ENCODE measurements around the gene PCID2.

Gene PCID2

GRCh38 chr13:113159701-113160100 is 48.8 kb downstream of the PCID2 start:
- H3K23ac ChIP-seq (ENCODE audit: low read length), result no peak overlapping the region
- H3K36me3 ChIP-seq (ENCODE audit: control insufficient read depth, insufficient read depth, low read length), result no peaks in the 10 kb centered on the region
- H4K5ac ChIP-seq (ENCODE audit: low read length), result no peak overlapping the region
- no peak overlapping the region for H3K18ac ChIP-seq (ENCODE audit: low read length)
- H3K27ac ChIP-seq (ENCODE audit: low read depth, low read length), result no peak overlapping the region
- no peaks in the 10 kb centered on the region for H3K79me2 ChIP-seq (ENCODE audit: control insufficient read depth, insufficient read depth, low read length)
- no peak overlapping the region for H3K4me3 ChIP-seq (ENCODE audit: low read length)
- H3K56ac ChIP-seq (ENCODE audit: low read length), result no peak overlapping the region
- peaks cover 4% of the 10 kb centered on the region for H3K4me1 ChIP-seq (ENCODE audit: control insufficient read depth, low read depth, low read length)
- H3K79me1 ChIP-seq (ENCODE audit: low read length), result no peaks in the 10 kb centered on the region
- no CpG with 5 or more reads among the region's 20 CpGs for WGBS (ENCODE audit: extremely low coverage, insufficient coverage, low lambda C conversion rate)
- no peak overlapping the region for H3K9ac ChIP-seq (ENCODE audit: low read length)
- H3K27me3 ChIP-seq (ENCODE audit: insufficient read depth, low read length, poor library complexity), result no peaks in the 10 kb centered on the region
- H3K4ac ChIP-seq (ENCODE audit: low read depth, low read length), result no peak overlapping the region
- no peak for DNase-seq
- no peak overlapping the region for H2AK5ac ChIP-seq (ENCODE audit: low read length)
- H2BK120ac ChIP-seq (ENCODE audit: low read depth, low read length), result no peak overlapping the region
- H2BK15ac ChIP-seq (replicated peaks; ENCODE audit: low read depth), result no peak overlapping the region
- no peak overlapping the region for H4K8ac ChIP-seq (ENCODE audit: low read depth, low read length)
- H2BK5ac ChIP-seq (ENCODE audit: low read length), result no peak overlapping the region
- no peak overlapping the region for H3K4me2 ChIP-seq (ENCODE audit: low read length)

GRCh38 chr13:113158946-113159345 is 49.5 kb downstream of the PCID2 start:
- Histone ChIP-seq H3K4me1 (ENCODE audit: control insufficient read depth, low read depth, low read length) (peaks cover 4% of the 10 kb centered on the region), H3K79me1 (ENCODE audit: low read length) (no peaks in the 10 kb centered on the region), H2BK15ac (replicated peaks; ENCODE audit: low read depth) (no peak overlapping the region), H3K9ac (ENCODE audit: low read length) (no peak overlapping the region), H3K79me2 (ENCODE audit: control insufficient read depth, insufficient read depth, low read length) (no peaks in the 10 kb centered on the region), H2BK5ac (ENCODE audit: low read length) (no peak overlapping the region), H3K4me3 (ENCODE audit: low read length) (no peak overlapping the region), H4K8ac (ENCODE audit: low read depth, low read length) (no peak overlapping the region), H3K36me3 (ENCODE audit: control insufficient read depth, insufficient read depth, low read length) (no peaks in the 10 kb centered on the region), H2AK5ac (ENCODE audit: low read length) (no peak overlapping the region), H3K18ac (ENCODE audit: low read length) (no peak overlapping the region), H3K27me3 (ENCODE audit: insufficient read depth, low read length, poor library complexity) (no peaks in the 10 kb centered on the region), H3K4ac (ENCODE audit: low read depth, low read length) (no peak overlapping the region), H3K56ac (ENCODE audit: low read length) (no peak overlapping the region), H4K5ac (ENCODE audit: low read length) (no peak overlapping the region), H3K27ac (ENCODE audit: low read depth, low read length) (no peak overlapping the region), H3K4me2 (ENCODE audit: low read length) (no peak overlapping the region), H3K23ac (ENCODE audit: low read length) (no peak overlapping the region), H2BK120ac (ENCODE audit: low read depth, low read length) (no peak overlapping the region)
- no peak for DNase-seq
- WGBS (ENCODE audit: extremely low coverage, insufficient coverage, low lambda C conversion rate), result no CpG with 5 or more reads among the region's 7 CpGs

GRCh38 chr13:113157929-113158747 is 50.3 kb downstream of the PCID2 start, which contains the start of gene PROZ:
PROZ (plus strand) TSS chr13:113158648; CDS start chr13:113158661, 13 bp downstream.
- Histone ChIP-seq H3K4me3 (ENCODE audit: low read length) (no peak within 1 kb of the TSS), H3K23ac (ENCODE audit: low read length) (no peak within 1 kb of the TSS), H2AK5ac (ENCODE audit: low read length) (no peak within 1 kb of the TSS), H3K56ac (ENCODE audit: low read length) (no peak within 1 kb of the TSS), H2BK15ac (replicated peaks; ENCODE audit: low read depth) (no peak within 1 kb of the TSS), H3K4ac (ENCODE audit: low read depth, low read length) (no peak within 1 kb of the TSS), H2BK5ac (ENCODE audit: low read length) (no peak within 1 kb of the TSS), H3K4me2 (ENCODE audit: low read length) (no peak within 1 kb of the TSS), H3K4me1 (ENCODE audit: control insufficient read depth, low read depth, low read length) (peaks cover 2% of the 10 kb centered on the region), H4K5ac (ENCODE audit: low read length) (no peak within 1 kb of the TSS), H2BK120ac (ENCODE audit: low read depth, low read length) (no peak within 1 kb of the TSS), H3K79me2 (ENCODE audit: control insufficient read depth, insufficient read depth, low read length) (no peaks in the 10 kb centered on the region), H4K8ac (ENCODE audit: low read depth, low read length) (no peak within 1 kb of the TSS), H3K79me1 (ENCODE audit: low read length) (no peaks in the 10 kb centered on the region), H3K36me3 (ENCODE audit: control insufficient read depth, insufficient read depth, low read length) (no peaks in the 10 kb centered on the region), H3K27me3 (ENCODE audit: insufficient read depth, low read length, poor library complexity) (no peaks in the 10 kb centered on the region), H3K18ac (ENCODE audit: low read length) (no peak within 1 kb of the TSS), H3K9ac (ENCODE audit: low read length) (no peak within 1 kb of the TSS), H3K27ac (ENCODE audit: low read depth, low read length) (no peak within 1 kb of the TSS)
- no CpG with 5 or more reads among the region's 16 CpGs for WGBS (ENCODE audit: extremely low coverage, insufficient coverage, low lambda C conversion rate)
- no peak for DNase-seq

GRCh38 chr13:113157206-113157928 is 51.1 kb downstream of the PCID2 start:
- Histone ChIP-seq H3K9ac (ENCODE audit: low read length) (no peak overlapping the region), H3K4me2 (ENCODE audit: low read length) (no peak overlapping the region), H2BK5ac (ENCODE audit: low read length) (no peak overlapping the region), H3K4ac (ENCODE audit: low read depth, low read length) (no peak overlapping the region), H4K5ac (ENCODE audit: low read length) (no peak overlapping the region), H3K56ac (ENCODE audit: low read length) (peak overlapping the region; percentile 34), H3K27ac (ENCODE audit: low read depth, low read length) (peak overlapping the region; percentile 3), H4K8ac (ENCODE audit: low read depth, low read length) (no peak overlapping the region), H2AK5ac (ENCODE audit: low read length) (no peak overlapping the region), H3K23ac (ENCODE audit: low read length) (no peak overlapping the region), H3K4me3 (ENCODE audit: low read length) (no peak overlapping the region), H3K79me1 (ENCODE audit: low read length) (no peaks in the 10 kb centered on the region), H3K27me3 (ENCODE audit: insufficient read depth, low read length, poor library complexity) (no peaks in the 10 kb centered on the region), H3K36me3 (ENCODE audit: control insufficient read depth, insufficient read depth, low read length) (no peaks in the 10 kb centered on the region), H3K4me1 (ENCODE audit: control insufficient read depth, low read depth, low read length) (peaks cover 2% of the 10 kb centered on the region), H3K18ac (ENCODE audit: low read length) (no peak overlapping the region), H2BK15ac (replicated peaks; ENCODE audit: low read depth) (no peak overlapping the region), H2BK120ac (ENCODE audit: low read depth, low read length) (no peak overlapping the region), H3K79me2 (ENCODE audit: control insufficient read depth, insufficient read depth, low read length) (no peaks in the 10 kb centered on the region)
- WGBS (ENCODE audit: extremely low coverage, insufficient coverage, low lambda C conversion rate), result no CpG with 5 or more reads among the region's 12 CpGs
- peak; percentile 30 for DNase-seq

- no peak overlapping the region for H3K4me2 ChIP-seq (ENCODE audit: low read length)
- no peak for DNase-seq
- no CpG with 5 or more reads among the region's 9 CpGs for WGBS (ENCODE audit: extremely low coverage, insufficient coverage, low lambda C conversion rate)
- H3K79me1 ChIP-seq (ENCODE audit: low read length), result no peaks in the 10 kb centered on the region
- no peak overlapping the region for H2BK15ac ChIP-seq (replicated peaks; ENCODE audit: low read depth)
- H3K56ac ChIP-seq (ENCODE audit: low read length), result no peak overlapping the region
- H2BK120ac ChIP-seq (ENCODE audit: low read depth, low read length), result no peak overlapping the region
- H3K23ac ChIP-seq (ENCODE audit: low read length), result no peak overlapping the region
- no peak overlapping the region for H4K5ac ChIP-seq (ENCODE audit: low read length)
- H3K18ac ChIP-seq (ENCODE audit: low read length), result no peak overlapping the region
- H4K8ac ChIP-seq (ENCODE audit: low read depth, low read length), result no peak overlapping the region
- H3K79me2 ChIP-seq (ENCODE audit: control insufficient read depth, insufficient read depth, low read length), result no peaks in the 10 kb centered on the region
- no peaks in the 10 kb centered on the region for H3K27me3 ChIP-seq (ENCODE audit: insufficient read depth, low read length, poor library complexity)
- no peak overlapping the region for H2BK5ac ChIP-seq (ENCODE audit: low read length)
- H3K27ac ChIP-seq (ENCODE audit: low read depth, low read length), result no peak overlapping the region
- H3K4me1 ChIP-seq (ENCODE audit: control insufficient read depth, low read depth, low read length), result peaks cover 2% of the 10 kb centered on the region
- no peak overlapping the region for H2AK5ac ChIP-seq (ENCODE audit: low read length)
- no peak overlapping the region for H3K9ac ChIP-seq (ENCODE audit: low read length)
- no peaks in the 10 kb centered on the region for H3K36me3 ChIP-seq (ENCODE audit: control insufficient read depth, insufficient read depth, low read length)
- no peak overlapping the region for H3K4ac ChIP-seq (ENCODE audit: low read depth, low read length)
- no peak overlapping the region for H3K4me3 ChIP-seq (ENCODE audit: low read length)
These were observed 52.4 kb downstream of the PCID2 start for GRCh38 chr13:113155982-113156655.
